Endothelial cell of umbilical vein (primary cell): ENCODE results near the gene ISM2. TPM values are rescaled to one million over a fixed set of nuclear protein-coding genes. Genes with fewer than 3 reads are reported as not detected.

Experiments
- BruUV-seq: library from RNA; stranded (reverse); fragments of 400-500 nt; replicated peaks from 2 replicates; lab custom pipeline; 2021; lab: Mats Ljungman, UMichigan
- CTCF ChIA-PET: fragments of 300-600, 350-600 bp; sonication (Branson Sonifier 250); formaldehyde crosslinking; loops from one replicate; lab custom pipeline; 2021; ENCODE audit warnings: antibody characterized with exemption, inconsistent platforms; lab: Charles Lee
- POLR2A ChIA-PET: fragments of 300-600, 350-600 bp; sonication (Branson Sonifier 250); formaldehyde crosslinking; loops from one replicate; lab custom pipeline; 2021; ENCODE audit warnings: antibody characterized with exemption, inconsistent platforms; lab: Charles Lee
- DNase-seq: peaks from one replicate; pipeline ENCODE4 v3.0.0-alpha.2; 2011; ENCODE audit warnings: low read depth, low spot score
- FAIRE-seq: peaks from 2 replicates; lab custom pipeline; 2011; peaks lifted over from hg19 to GRCh38; lab: Jason Lieb, UNC
- H2AFZ ChIP-seq: 2 replicates; pipeline ENCODE4 v1.6.0; 2012; ENCODE audit warnings: low read depth, low read length, control low read depth, inconsistent platforms
- H3K27ac ChIP-seq: 2 replicates; pipeline ENCODE4 v1.5.1; 2011; ENCODE audit warnings: low read depth, mild to moderate bottlenecking, control low read depth, low read length, moderate library complexity; ENCODE audit not compliant: insufficient read depth
- H3K27me3 ChIP-seq, 2 experiments: 2 replicates each; pipeline versions ENCODE4 v1.6.0 to v1.6.1; 2011; ENCODE audit warnings: low read length in 2 of 2, mixed read lengths in 1 of 2; ENCODE audit not compliant: control insufficient read depth in 2 of 2, insufficient read depth in 2 of 2
- H3K36me3 ChIP-seq, 2 experiments: 2 replicates in 1 of 2; 3 replicates in 1 of 2; pipeline ENCODE4 v1.5.1; 2011; ENCODE audit warnings: low read length in 2 of 2, mild to moderate bottlenecking in 1 of 2, moderate library complexity in 1 of 2; ENCODE audit not compliant: control insufficient read depth in 2 of 2, insufficient read depth in 2 of 2; ENCODE audit errors: extremely low read depth in 1 of 2
- H3K4me1 ChIP-seq: 3 replicates; pipeline ENCODE4 v1.5.1; 2011; ENCODE audit warnings: mild to moderate bottlenecking, low read length; ENCODE audit not compliant: control insufficient read depth, insufficient read depth; ENCODE audit errors: extremely low read depth
- H3K4me2 ChIP-seq: 2 replicates; pipeline ENCODE4 v1.6.1; 2011; ENCODE audit warnings: low read length, control low read depth, mixed read lengths; ENCODE audit not compliant: insufficient read depth
- H3K4me3 ChIP-seq, 3 experiments: fragments of 200-600 bp in 1 of 3; sonication (generic), shearing (Covaris generic) in 1 of 3; replicated peaks in 1 of 3; 2 replicates each; pipeline ENCODE4 v1.5.1; 2011 to 2016; ENCODE audit warnings: control low read depth in 3 of 3, low read length in 3 of 3, mild to moderate bottlenecking in 2 of 3, inconsistent platforms in 1 of 3, low read depth in 1 of 3, moderate library complexity in 1 of 3; ENCODE audit not compliant: insufficient read depth in 1 of 3
- H3K79me2 ChIP-seq: 2 replicates; pipeline ENCODE4 v1.6.0; 2012; ENCODE audit warnings: low read length, inconsistent platforms; ENCODE audit not compliant: control insufficient read depth, insufficient read depth
- H3K9ac ChIP-seq: replicated peaks from 2 replicates; pipeline ENCODE3; 2011; ENCODE audit warnings: low read length, control low read depth; ENCODE audit not compliant: insufficient read depth; ENCODE audit errors: extremely low read depth
- H3K9me1 ChIP-seq: replicated peaks from 3 replicates; pipeline ENCODE4 v1.6.0; 2011; ENCODE audit warnings: mild to moderate bottlenecking, low read length; ENCODE audit not compliant: control insufficient read depth, insufficient read depth; ENCODE audit errors: extremely low read depth
- H3K9me3 ChIP-seq: replicated peaks from 2 replicates; pipeline ENCODE4 v1.5.1; 2012; ENCODE audit warnings: low read length, inconsistent platforms; ENCODE audit not compliant: control insufficient read depth, insufficient read depth
- H4K20me1 ChIP-seq: replicated peaks from 2 replicates; pipeline ENCODE3; 2011; ENCODE audit warnings: mild to moderate bottlenecking, low read length; ENCODE audit not compliant: control insufficient read depth, insufficient read depth; ENCODE audit errors: extremely low read depth
- CTCF ChIP-seq, 2 donors: IDR thresholded peaks; 1 replicate in 1 of 2; 2 replicates in 1 of 2; pipeline ENCODE4 v1.5.1; 2011; ENCODE audit warnings: low read length in 2 of 2, mild to moderate bottlenecking in 2 of 2, moderate library complexity in 2 of 2, control low read depth in 1 of 2, inconsistent platforms in 1 of 2, low read depth in 1 of 2; ENCODE audit not compliant: insufficient read depth in 1 of 2; ENCODE audit errors: extremely low read depth in 1 of 2
- EZH2 ChIP-seq: IDR thresholded peaks from 2 replicates; pipeline ENCODE4 v1.6.1; 2012; ENCODE audit warnings: borderline replicate concordance, low read depth, mild to moderate bottlenecking, moderate library complexity, low read length, inconsistent platforms; ENCODE audit not compliant: severe bottlenecking
- FOS ChIP-seq: IDR thresholded peaks from 2 replicates; pipeline ENCODE4 v1.6.1; 2011; ENCODE audit warnings: mild to moderate bottlenecking, low read length, moderate library complexity, borderline replicate concordance; ENCODE audit not compliant: insufficient read depth
- GATA2 ChIP-seq: IDR thresholded peaks from 2 replicates; pipeline ENCODE4 v1.7.0; 2011; ENCODE audit warnings: low read depth, mild to moderate bottlenecking, moderate library complexity, mixed read lengths, low read length; ENCODE audit not compliant: insufficient read length, insufficient read depth
- JUN ChIP-seq: IDR thresholded peaks from 2 replicates; pipeline ENCODE4 v1.6.1; 2011; ENCODE audit warnings: borderline replicate concordance, low read depth; ENCODE audit not compliant: insufficient read length, insufficient read depth
- MAX ChIP-seq: IDR thresholded peaks from 2 replicates; pipeline ENCODE4 v1.6.1; 2011; ENCODE audit not compliant: insufficient read depth, insufficient read length
- MYC ChIP-seq: IDR thresholded peaks from one replicate; pipeline ENCODE4 v1.6.1; 2011; ENCODE audit warnings: mild to moderate bottlenecking, low read depth, low read length
- POLR2A ChIP-seq: IDR thresholded peaks from 2 replicates; pipeline ENCODE4 v1.6.1; 2012; ENCODE audit warnings: low read depth, mild to moderate bottlenecking, control low read depth, low read length
- POLR2AphosphoS5 ChIP-seq: IDR thresholded peaks from 2 replicates; pipeline ENCODE4 v1.6.1; 2012; ENCODE audit warnings: low read depth, mild to moderate bottlenecking, control low read depth, low read length, moderate library complexity; ENCODE audit not compliant: insufficient read depth
- dilution Hi-C: fragments of 300-500 bp; cut with MboI; formaldehyde crosslinking; loops from one replicate; pipeline ENCODE4 v1.15.0; 2019; ENCODE audit warnings: low sequenced_read_pairs; ENCODE audit not compliant: extremely low pct_ligation_motif_present
- intact Hi-C: fragments of 100-400 bp; cut with micrococcal nuclease; formaldehyde crosslinking; loops from one replicate; pipeline ENCODE4 v1.10.0; 2022
- polyA plus RNA-seq, 4 experiments: library from polyadenylated mRNA; depleted of rRNA in 3 of 4; stranded (reverse) in 3 of 4; unstranded in 1 of 4; fragments of >200 nt; gene quantifications; 2 replicates each; pipeline versions ENCODE4 v1.2.1 to v1.2.3, GENCODE V29; 2011 to 2012; ENCODE audit warnings: missing spikeins in 1 of 4
- total RNA-seq: library from RNA; stranded (reverse); gene quantifications from 2 replicates; pipeline ENCODE4 v1.2.3, GENCODE V29; 2021

Gene ISM2
- total and polyA plus RNA-seq, 2 donors (not counting 3 experiments of a cell fraction or from before 2014, with no cell fraction given): not detected

DNA sequence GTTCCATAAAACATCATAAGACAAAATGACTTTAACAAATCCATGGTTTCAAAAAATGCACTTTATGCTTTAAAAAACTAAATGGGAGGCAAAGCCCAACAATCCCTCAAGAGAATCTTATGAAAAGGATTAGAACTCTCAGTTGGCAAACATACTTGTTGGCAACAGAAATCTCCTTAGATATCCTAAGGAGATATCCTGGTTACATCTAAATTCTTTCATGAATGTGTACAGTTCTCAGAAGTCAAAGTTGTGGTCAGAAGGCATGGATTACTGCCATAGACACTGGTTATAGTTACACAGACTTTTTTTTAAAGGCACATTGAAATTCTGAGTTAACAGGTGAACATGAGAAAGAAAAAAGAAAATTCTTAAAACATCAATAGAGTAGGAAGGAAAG is 17.5 kb upstream of the ISM2 start:
- H3K9me3 ChIP-seq: no peaks in the 10 kb centered on the region
- no peaks in the 10 kb centered on the region for H3K4me1 ChIP-seq
- DNase-seq (no peak), FAIRE-seq (no peak)
- TF ChIP-seq GATA2 (no peak), POLR2AphosphoS5 (no peak), POLR2A (no peak), FOS (no peak), MAX (no peak), MYC (no peak), CTCF (IDR thresholded peaks at IDR 0.05; ENCODE audit: extremely low read depth in 1 of 2, insufficient read depth in 1 of 2, low read depth in 1 of 2, low read length in 2 of 2) (no peak), JUN (no peak), EZH2 (no peak)
- no peak overlapping the region for H3K27ac ChIP-seq
- POLR2A ChIA-PET: no interaction called here
- no peaks in the 10 kb centered on the region for H4K20me1 ChIP-seq
- intact Hi-C loops: no loop called here
- H3K79me2 ChIP-seq: no peaks in the 10 kb centered on the region
- no TSS peak for BruUV-seq
- no peaks in the 10 kb centered on the region for H3K9me1 ChIP-seq
- dilution Hi-C loops: no loop called here
- CTCF ChIA-PET: interaction anchor here (3.0 kb wide), 1 partner anchor 57 kb away, joined by 10 read pairs; no protein-coding TSS in a partner anchor
- H2AFZ ChIP-seq: no peak overlapping the region
- H3K4me3 ChIP-seq: no peak overlapping the region
- H3K4me2 ChIP-seq: no peak overlapping the region
- no peak overlapping the region for H3K9ac ChIP-seq
- no peaks in the 10 kb centered on the region for H3K27me3 ChIP-seq
- H3K36me3 ChIP-seq: peaks cover 10 to 15% of the 10 kb centered on the region in 2 experiments
